GM12892 (cell line): Measurements from ENCODE around the gene SLC9A9.
A peak's percentile ranks its signal among the peaks of the same experiment; 100 is the strongest.

Source experiments
- DNase-seq: peaks from one replicate; pipeline ENCODE4 v3.0.0; 2011; ENCODE audit not compliant: insufficient read length
- FAIRE-seq: peaks from 2 replicates; lab custom pipeline; 2011; peaks lifted over from hg19 to GRCh38; lab: Jason Lieb, UNC
- POLR2A ChIP-seq: IDR thresholded peaks from 2 replicates; pipeline ENCODE4 v1.6.1; 2011; ENCODE audit warnings: low read depth, low read length, control low read depth
- POLR2AphosphoS5 ChIP-seq: IDR thresholded peaks from 2 replicates; pipeline ENCODE4 v1.6.1; 2011; ENCODE audit warnings: low read depth, low read length, control low read depth
- TAF1 ChIP-seq: IDR thresholded peaks from 2 replicates; pipeline ENCODE4 v1.6.1; 2011; ENCODE audit warnings: low read depth, mild to moderate bottlenecking, control low read depth, low read length, borderline replicate concordance

Gene SLC9A9

DNA sequence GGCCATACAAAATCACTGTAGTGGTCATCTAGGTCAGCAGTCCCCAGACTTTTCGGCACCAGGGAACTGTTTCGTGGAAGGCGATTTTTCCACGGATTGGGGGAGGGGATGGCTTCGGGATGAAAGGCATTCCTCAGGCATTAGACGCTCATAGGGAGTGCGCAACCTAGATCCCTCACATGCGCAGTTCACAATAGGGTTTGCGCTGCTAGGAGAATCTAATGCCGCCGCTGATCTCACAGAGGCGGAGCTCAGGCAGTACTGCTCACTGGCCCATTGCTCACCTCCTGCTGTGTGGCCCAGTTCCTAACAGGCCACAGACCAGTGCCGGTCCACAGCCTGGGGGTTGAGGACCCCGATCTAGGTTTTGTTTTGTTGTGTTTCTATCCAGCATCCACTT, 200.1 kb downstream of the SLC9A9 start:
- DNase-seq: no peak
- peak; percentile 24 for FAIRE-seq
- TF ChIP-seq POLR2AphosphoS5 (no peak), TAF1 (no peak), POLR2A (no peak)

GRCh38 chr3:143644370-143645089, 203.7 kb downstream of the SLC9A9 start:
- DNase-seq (no peak), FAIRE-seq (peak; percentile 58)
- TF ChIP-seq POLR2AphosphoS5: no peak
- no peak for TF ChIP-seq TAF1
- TF ChIP-seq POLR2A: no peak

- no peak for FAIRE-seq
- no peak for DNase-seq
- TF ChIP-seq TAF1: no peak
- no peak for TF ChIP-seq POLR2A
- TF ChIP-seq POLR2AphosphoS5: no peak
Measured at GRCh38 chr3:143643905-143644304, 204.4 kb downstream of the SLC9A9 start.

DNA sequence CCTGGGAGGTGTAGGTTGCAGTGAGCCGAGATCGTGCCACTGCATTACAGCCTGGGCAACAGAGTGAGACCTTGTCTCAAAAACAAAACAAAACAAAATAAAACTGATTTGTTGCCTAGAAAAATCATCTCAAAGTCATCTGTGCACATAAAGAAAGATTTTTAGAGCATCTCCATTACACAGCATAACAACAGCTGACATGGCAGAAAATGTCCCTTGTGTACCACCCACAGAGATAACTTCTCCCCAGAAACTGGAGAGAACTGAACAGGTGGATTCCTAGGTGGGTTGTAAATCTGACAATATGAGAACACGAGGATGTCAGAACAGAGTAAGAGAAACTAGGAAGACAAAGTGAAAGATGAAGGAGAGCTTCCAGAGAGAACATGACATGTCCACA, 207.5 kb downstream of the SLC9A9 start:
- DNase-seq: no peak
- TF ChIP-seq TAF1 (no peak), POLR2A (no peak), POLR2AphosphoS5 (no peak)
- FAIRE-seq: no peak

DNA sequence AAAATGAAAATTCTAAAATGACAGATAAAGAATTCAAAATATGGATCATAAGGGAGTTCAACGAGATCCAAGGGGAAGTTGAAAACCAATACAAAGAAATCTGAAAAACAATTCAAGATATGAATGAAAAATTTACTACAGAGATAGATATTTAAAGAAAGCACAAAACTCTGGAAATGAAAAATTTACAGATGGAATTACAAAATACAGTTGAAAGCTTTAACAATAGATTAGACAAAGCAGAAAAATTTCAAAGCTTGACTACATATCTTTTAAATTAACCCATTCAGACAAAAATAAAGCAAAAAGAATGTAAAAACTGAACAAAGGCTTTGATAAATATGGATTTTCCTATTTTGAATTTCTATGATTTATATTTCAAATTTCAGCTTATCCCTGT, 211.1 kb downstream of the SLC9A9 start:
- DNase-seq: no peak
- TF ChIP-seq POLR2A: no peak
- TF ChIP-seq POLR2AphosphoS5: no peak
- no peak for TF ChIP-seq TAF1
- no peak for FAIRE-seq

DNA sequence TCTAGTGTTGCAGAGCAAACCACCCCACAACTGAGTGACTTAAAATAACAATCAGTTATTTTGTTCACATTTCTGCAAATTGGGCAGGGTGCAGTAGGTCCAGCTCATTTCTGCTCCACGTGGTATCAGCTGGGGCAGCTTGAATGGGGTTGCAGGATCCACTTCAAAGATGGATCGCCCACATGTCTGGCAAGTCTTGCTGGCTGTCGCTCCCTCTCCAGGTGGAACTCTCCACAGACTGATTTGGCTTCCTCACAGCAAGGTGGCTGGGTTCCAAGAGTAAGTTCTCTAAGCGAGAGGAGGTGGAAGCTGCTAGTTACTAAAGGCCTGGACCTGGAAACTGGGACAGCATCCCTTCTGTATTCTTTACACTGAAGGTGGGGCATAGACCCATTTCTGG, 213.3 kb downstream of the SLC9A9 start:
- no peak for FAIRE-seq
- DNase-seq: no peak
- TF ChIP-seq POLR2A (no peak), POLR2AphosphoS5 (no peak), TAF1 (no peak)

DNA sequence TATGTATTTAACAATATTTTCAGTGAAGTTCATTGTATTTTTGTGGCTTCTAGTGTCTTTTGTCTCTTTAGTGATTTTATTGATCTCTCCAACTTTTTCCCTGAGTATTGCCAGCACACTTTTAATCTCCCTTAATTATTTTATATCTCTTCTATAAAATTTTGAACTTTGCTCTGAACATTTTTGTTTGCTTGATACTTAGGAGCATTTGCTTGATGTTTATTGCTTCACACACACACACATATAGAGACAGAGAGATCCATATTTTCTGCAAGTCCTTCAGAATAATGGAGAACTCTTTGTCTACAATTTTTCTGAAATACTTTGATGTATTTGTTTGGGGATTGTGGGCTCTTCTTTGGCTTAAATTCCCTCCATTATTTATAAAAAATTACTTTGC, 213.8 kb downstream of the SLC9A9 start:
- FAIRE-seq (no peak), DNase-seq (no peak)
- no peak for TF ChIP-seq POLR2AphosphoS5
- TF ChIP-seq POLR2A: no peak
- no peak for TF ChIP-seq TAF1

DNA sequence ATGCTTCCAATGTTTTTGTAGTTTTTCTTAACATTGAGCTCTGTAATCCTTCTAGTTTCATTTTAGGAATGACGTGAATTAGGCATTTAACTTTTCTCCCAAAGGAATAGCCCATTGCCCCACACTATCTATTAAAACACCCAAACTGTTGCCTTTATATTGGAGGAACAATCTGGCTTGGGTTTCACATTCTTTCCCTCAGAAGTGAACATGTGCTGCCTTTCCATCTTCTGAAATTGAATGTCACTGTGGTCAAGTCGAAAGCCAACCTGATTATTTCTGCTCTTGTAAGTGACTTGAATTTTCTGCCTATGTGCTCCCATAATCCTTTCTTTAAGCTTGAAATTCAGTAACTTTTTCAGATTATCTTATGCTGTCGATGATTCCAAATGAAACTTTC, 214.5 kb downstream of the SLC9A9 start:
- TF ChIP-seq TAF1: no peak
- FAIRE-seq (no peak), DNase-seq (no peak)

GRCh38 chr3:143629726-143630125, 218.5 kb downstream of the SLC9A9 start:
- DNase-seq: no peak
- no peak for FAIRE-seq
- TF ChIP-seq POLR2A (no peak), POLR2AphosphoS5 (no peak), TAF1 (no peak)

DNA sequence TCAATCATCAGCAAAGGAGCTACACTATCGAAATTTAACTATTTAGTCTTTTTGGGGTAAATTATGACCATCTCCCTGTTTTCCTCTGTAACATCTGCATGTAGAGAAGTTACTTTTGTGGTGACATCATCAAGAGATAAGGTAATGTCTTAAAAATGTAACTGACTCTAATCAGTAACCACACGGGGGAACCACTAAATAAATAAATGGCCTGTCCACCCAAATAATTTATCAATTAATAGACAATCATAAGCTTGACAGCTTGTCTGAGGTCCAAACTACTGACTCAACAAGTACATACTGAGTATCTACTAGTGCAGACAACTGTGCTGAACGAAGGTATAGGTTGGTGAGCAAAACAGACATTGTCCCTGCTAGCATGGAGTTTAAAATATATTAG, 219.3 kb downstream of the SLC9A9 start:
- TF ChIP-seq POLR2A (no peak), TAF1 (no peak), POLR2AphosphoS5 (no peak)
- no peak for DNase-seq
- FAIRE-seq: no peak

DNA sequence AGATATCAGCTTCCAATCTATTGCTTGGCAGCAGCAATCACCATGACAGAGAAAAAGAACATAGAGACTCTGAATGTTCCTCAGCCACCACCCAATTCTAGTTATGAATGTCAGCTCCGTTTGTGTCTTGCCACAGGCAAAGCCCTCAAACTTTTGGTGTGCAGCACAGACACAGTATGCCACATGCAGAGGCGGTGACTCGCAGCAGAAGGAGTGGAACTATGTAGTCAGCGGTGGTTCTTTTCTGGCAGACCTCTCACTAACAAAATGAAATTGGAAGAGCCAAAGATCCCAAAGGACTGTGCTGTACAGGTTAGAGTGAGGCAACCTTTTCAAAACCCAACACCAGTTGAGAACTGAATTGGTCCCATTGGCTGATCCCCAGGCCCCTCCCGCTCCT, 220.9 kb downstream of the SLC9A9 start:
- FAIRE-seq (no peak), DNase-seq (no peak)
- no peak for TF ChIP-seq POLR2A
- no peak for TF ChIP-seq POLR2AphosphoS5
- TF ChIP-seq TAF1: no peak

DNA sequence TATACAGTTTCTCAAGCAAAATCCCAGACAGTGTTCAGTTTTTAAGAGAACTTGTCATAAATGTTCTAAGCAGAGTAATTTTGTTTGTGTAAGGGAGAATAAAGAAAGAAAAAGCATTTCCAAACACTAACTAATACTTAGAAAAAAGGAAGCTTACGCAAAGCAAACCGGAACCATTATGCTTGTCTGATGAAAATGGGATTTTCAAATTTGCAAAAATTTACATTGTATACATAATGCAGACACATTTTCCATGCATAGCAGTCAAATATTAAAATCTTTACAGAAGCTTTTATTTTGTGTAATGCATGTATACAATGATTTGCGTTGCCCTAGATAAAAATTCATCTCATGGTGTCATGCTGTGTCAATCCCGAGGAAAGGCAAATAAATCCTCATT, 229.0 kb downstream of the SLC9A9 start:
- TF ChIP-seq POLR2A (no peak), TAF1 (no peak)
- no peak for FAIRE-seq
- no peak for DNase-seq

- no peak for DNase-seq
- no peak for TF ChIP-seq POLR2AphosphoS5
- no peak for TF ChIP-seq TAF1
- TF ChIP-seq POLR2A: no peak
- FAIRE-seq: no peak
Measured at GRCh38 chr3:143617050-143617449, 231.2 kb downstream of the SLC9A9 start.
